NB4 (cell line): ENCODE measurements around the gene PPAT.

ENCODE experiments used
- MYC ChIP-seq: IDR thresholded peaks from 2 replicates; pipeline ENCODE4 v1.6.1; 2011; ENCODE audit warnings: low read depth, low read length
- POLR2A ChIP-seq: IDR thresholded peaks from 2 replicates; pipeline ENCODE4 v1.6.1; 2011; ENCODE audit warnings: mild to moderate bottlenecking; ENCODE audit not compliant: insufficient read length; ENCODE audit errors: extremely low read depth
- TF ChIP-seq, protein P1 (sequence below): IDR thresholded peaks from one replicate; pipeline ENCODE4 v1.5.1; 2012; ENCODE audit warnings: low read depth, low read length
- TF ChIP-seq, protein P2 (sequence below): IDR thresholded peaks from 2 replicates; pipeline ENCODE4 v1.6.1; 2011; ENCODE audit warnings: low read depth, low read length

DNA sequence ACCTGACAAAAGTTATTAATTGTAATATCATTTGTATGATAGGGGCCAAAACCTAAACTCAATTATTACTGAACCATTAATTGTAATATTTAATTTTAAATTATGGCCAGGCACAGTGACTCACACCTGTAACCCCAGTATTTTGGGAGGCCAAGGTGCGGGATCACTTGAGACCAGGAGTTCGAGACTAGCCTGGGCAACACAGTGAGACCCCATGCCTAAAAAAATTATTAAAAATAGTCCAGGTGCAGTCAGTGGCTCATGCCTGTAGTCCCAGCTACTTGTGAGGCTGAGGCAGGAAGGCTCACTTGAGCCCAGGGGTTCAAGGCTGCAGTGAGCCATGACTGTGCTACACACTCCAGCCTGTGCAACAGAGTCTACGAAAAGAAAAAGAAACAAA lies 18.0 kb downstream of the PPAT start:
- TF ChIP-seq, protein P1, sequence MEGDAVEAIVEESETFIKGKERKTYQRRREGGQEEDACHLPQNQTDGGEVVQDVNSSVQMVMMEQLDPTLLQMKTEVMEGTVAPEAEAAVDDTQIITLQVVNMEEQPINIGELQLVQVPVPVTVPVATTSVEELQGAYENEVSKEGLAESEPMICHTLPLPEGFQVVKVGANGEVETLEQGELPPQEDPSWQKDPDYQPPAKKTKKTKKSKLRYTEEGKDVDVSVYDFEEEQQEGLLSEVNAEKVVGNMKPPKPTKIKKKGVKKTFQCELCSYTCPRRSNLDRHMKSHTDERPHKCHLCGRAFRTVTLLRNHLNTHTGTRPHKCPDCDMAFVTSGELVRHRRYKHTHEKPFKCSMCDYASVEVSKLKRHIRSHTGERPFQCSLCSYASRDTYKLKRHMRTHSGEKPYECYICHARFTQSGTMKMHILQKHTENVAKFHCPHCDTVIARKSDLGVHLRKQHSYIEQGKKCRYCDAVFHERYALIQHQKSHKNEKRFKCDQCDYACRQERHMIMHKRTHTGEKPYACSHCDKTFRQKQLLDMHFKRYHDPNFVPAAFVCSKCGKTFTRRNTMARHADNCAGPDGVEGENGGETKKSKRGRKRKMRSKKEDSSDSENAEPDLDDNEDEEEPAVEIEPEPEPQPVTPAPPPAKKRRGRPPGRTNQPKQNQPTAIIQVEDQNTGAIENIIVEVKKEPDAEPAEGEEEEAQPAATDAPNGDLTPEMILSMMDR: no peak
- TF ChIP-seq, protein P2, sequence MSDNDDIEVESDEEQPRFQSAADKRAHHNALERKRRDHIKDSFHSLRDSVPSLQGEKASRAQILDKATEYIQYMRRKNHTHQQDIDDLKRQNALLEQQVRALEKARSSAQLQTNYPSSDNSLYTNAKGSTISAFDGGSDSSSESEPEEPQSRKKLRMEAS: no peak
- TF ChIP-seq MYC (no peak), POLR2A (no peak)
